Endothelial cell of umbilical vein (primary cell): Measurements from ENCODE around the gene KCTD1. TPM values are rescaled to one million over a fixed set of nuclear protein-coding genes. Genes with fewer than 3 reads are reported as not detected.

ENCODE experiments used
- BruUV-seq: library from RNA; stranded (reverse); fragments of 400-500 nt; replicated peaks from 2 replicates; lab custom pipeline; 2021; lab: Mats Ljungman, UMichigan
- CTCF ChIA-PET: fragments of 300-600, 350-600 bp; sonication (Branson Sonifier 250); formaldehyde crosslinking; loops from one replicate; lab custom pipeline; 2021; ENCODE audit warnings: antibody characterized with exemption, inconsistent platforms; lab: Charles Lee
- POLR2A ChIA-PET: fragments of 300-600, 350-600 bp; sonication (Branson Sonifier 250); formaldehyde crosslinking; loops from one replicate; lab custom pipeline; 2021; ENCODE audit warnings: antibody characterized with exemption, inconsistent platforms; lab: Charles Lee
- DNase-seq: peaks from one replicate; pipeline ENCODE4 v3.0.0-alpha.2; 2011; ENCODE audit warnings: low read depth, low spot score
- FAIRE-seq: peaks from 2 replicates; lab custom pipeline; 2011; peaks lifted over from hg19 to GRCh38; lab: Jason Lieb, UNC
- H2AFZ ChIP-seq: 2 replicates; pipeline ENCODE4 v1.6.0; 2012; ENCODE audit warnings: low read depth, low read length, control low read depth, inconsistent platforms
- H3K27ac ChIP-seq: 2 replicates; pipeline ENCODE4 v1.5.1; 2011; ENCODE audit warnings: low read depth, mild to moderate bottlenecking, control low read depth, low read length, moderate library complexity; ENCODE audit not compliant: insufficient read depth
- H3K27me3 ChIP-seq, 2 experiments: 2 replicates each; pipeline versions ENCODE4 v1.6.0 to v1.6.1; 2011; ENCODE audit warnings: low read length in 2 of 2, mixed read lengths in 1 of 2; ENCODE audit not compliant: control insufficient read depth in 2 of 2, insufficient read depth in 2 of 2
- H3K36me3 ChIP-seq, 2 experiments: 2 replicates in 1 of 2; 3 replicates in 1 of 2; pipeline ENCODE4 v1.5.1; 2011; ENCODE audit warnings: low read length in 2 of 2, mild to moderate bottlenecking in 1 of 2, moderate library complexity in 1 of 2; ENCODE audit not compliant: control insufficient read depth in 2 of 2, insufficient read depth in 2 of 2; ENCODE audit errors: extremely low read depth in 1 of 2
- H3K4me1 ChIP-seq: 3 replicates; pipeline ENCODE4 v1.5.1; 2011; ENCODE audit warnings: mild to moderate bottlenecking, low read length; ENCODE audit not compliant: control insufficient read depth, insufficient read depth; ENCODE audit errors: extremely low read depth
- H3K4me2 ChIP-seq: 2 replicates; pipeline ENCODE4 v1.6.1; 2011; ENCODE audit warnings: low read length, control low read depth, mixed read lengths; ENCODE audit not compliant: insufficient read depth
- H3K4me3 ChIP-seq, 3 experiments: fragments of 200-600 bp in 1 of 3; sonication (generic), shearing (Covaris generic) in 1 of 3; replicated peaks in 1 of 3; 2 replicates each; pipeline ENCODE4 v1.5.1; 2011 to 2016; ENCODE audit warnings: control low read depth in 3 of 3, low read length in 3 of 3, mild to moderate bottlenecking in 2 of 3, inconsistent platforms in 1 of 3, low read depth in 1 of 3, moderate library complexity in 1 of 3; ENCODE audit not compliant: insufficient read depth in 1 of 3
- H3K79me2 ChIP-seq: 2 replicates; pipeline ENCODE4 v1.6.0; 2012; ENCODE audit warnings: low read length, inconsistent platforms; ENCODE audit not compliant: control insufficient read depth, insufficient read depth
- H3K9ac ChIP-seq: replicated peaks from 2 replicates; pipeline ENCODE3; 2011; ENCODE audit warnings: low read length, control low read depth; ENCODE audit not compliant: insufficient read depth; ENCODE audit errors: extremely low read depth
- H3K9me1 ChIP-seq: replicated peaks from 3 replicates; pipeline ENCODE4 v1.6.0; 2011; ENCODE audit warnings: mild to moderate bottlenecking, low read length; ENCODE audit not compliant: control insufficient read depth, insufficient read depth; ENCODE audit errors: extremely low read depth
- H3K9me3 ChIP-seq: replicated peaks from 2 replicates; pipeline ENCODE4 v1.5.1; 2012; ENCODE audit warnings: low read length, inconsistent platforms; ENCODE audit not compliant: control insufficient read depth, insufficient read depth
- H4K20me1 ChIP-seq: replicated peaks from 2 replicates; pipeline ENCODE3; 2011; ENCODE audit warnings: mild to moderate bottlenecking, low read length; ENCODE audit not compliant: control insufficient read depth, insufficient read depth; ENCODE audit errors: extremely low read depth
- CTCF ChIP-seq, 2 donors: IDR thresholded peaks; 1 replicate in 1 of 2; 2 replicates in 1 of 2; pipeline ENCODE4 v1.5.1; 2011; ENCODE audit warnings: low read length in 2 of 2, mild to moderate bottlenecking in 2 of 2, moderate library complexity in 2 of 2, control low read depth in 1 of 2, inconsistent platforms in 1 of 2, low read depth in 1 of 2; ENCODE audit not compliant: insufficient read depth in 1 of 2; ENCODE audit errors: extremely low read depth in 1 of 2
- EZH2 ChIP-seq: IDR thresholded peaks from 2 replicates; pipeline ENCODE4 v1.6.1; 2012; ENCODE audit warnings: borderline replicate concordance, low read depth, mild to moderate bottlenecking, moderate library complexity, low read length, inconsistent platforms; ENCODE audit not compliant: severe bottlenecking
- FOS ChIP-seq: IDR thresholded peaks from 2 replicates; pipeline ENCODE4 v1.6.1; 2011; ENCODE audit warnings: mild to moderate bottlenecking, low read length, moderate library complexity, borderline replicate concordance; ENCODE audit not compliant: insufficient read depth
- GATA2 ChIP-seq: IDR thresholded peaks from 2 replicates; pipeline ENCODE4 v1.7.0; 2011; ENCODE audit warnings: low read depth, mild to moderate bottlenecking, moderate library complexity, mixed read lengths, low read length; ENCODE audit not compliant: insufficient read length, insufficient read depth
- JUN ChIP-seq: IDR thresholded peaks from 2 replicates; pipeline ENCODE4 v1.6.1; 2011; ENCODE audit warnings: borderline replicate concordance, low read depth; ENCODE audit not compliant: insufficient read length, insufficient read depth
- MAX ChIP-seq: IDR thresholded peaks from 2 replicates; pipeline ENCODE4 v1.6.1; 2011; ENCODE audit not compliant: insufficient read depth, insufficient read length
- MYC ChIP-seq: IDR thresholded peaks from one replicate; pipeline ENCODE4 v1.6.1; 2011; ENCODE audit warnings: mild to moderate bottlenecking, low read depth, low read length
- POLR2A ChIP-seq: IDR thresholded peaks from 2 replicates; pipeline ENCODE4 v1.6.1; 2012; ENCODE audit warnings: low read depth, mild to moderate bottlenecking, control low read depth, low read length
- POLR2AphosphoS5 ChIP-seq: IDR thresholded peaks from 2 replicates; pipeline ENCODE4 v1.6.1; 2012; ENCODE audit warnings: low read depth, mild to moderate bottlenecking, control low read depth, low read length, moderate library complexity; ENCODE audit not compliant: insufficient read depth
- dilution Hi-C: fragments of 300-500 bp; cut with MboI; formaldehyde crosslinking; loops from one replicate; pipeline ENCODE4 v1.15.0; 2019; ENCODE audit warnings: low sequenced_read_pairs; ENCODE audit not compliant: extremely low pct_ligation_motif_present
- intact Hi-C: fragments of 100-400 bp; cut with micrococcal nuclease; formaldehyde crosslinking; loops from one replicate; pipeline ENCODE4 v1.10.0; 2022
- polyA plus RNA-seq, 4 experiments: library from polyadenylated mRNA; depleted of rRNA in 3 of 4; stranded (reverse) in 3 of 4; unstranded in 1 of 4; fragments of >200 nt; gene quantifications; 2 replicates each; pipeline versions ENCODE4 v1.2.1 to v1.2.3, GENCODE V29; 2011 to 2012; ENCODE audit warnings: missing spikeins in 1 of 4
- total RNA-seq: library from RNA; stranded (reverse); gene quantifications from 2 replicates; pipeline ENCODE4 v1.2.3, GENCODE V29; 2021

Gene KCTD1
- total and polyA plus RNA-seq, 2 donors (not counting 3 experiments of a cell fraction or from before 2014, with no cell fraction given) = 6.1 to 12.1 TPM

- FAIRE-seq (no peak), DNase-seq (no peak)
- Histone ChIP-seq H3K4me3 (no peak overlapping the region), H3K79me2 (no peaks in the 10 kb centered on the region), H4K20me1 (no peaks in the 10 kb centered on the region), H3K27me3 (peaks cover 5 to 12% of the 10 kb centered on the region in 2 experiments), H3K9ac (no peak overlapping the region), H3K27ac (no peak overlapping the region), H3K4me1 (no peaks in the 10 kb centered on the region), H3K36me3 (no peaks in the 10 kb centered on the region), H3K4me2 (no peak overlapping the region), H2AFZ (no peak overlapping the region), H3K9me1 (no peaks in the 10 kb centered on the region), H3K9me3 (no peaks in the 10 kb centered on the region)
- POLR2A ChIA-PET = no interaction called here
- CTCF ChIA-PET = no interaction called here
- no TSS peak for BruUV-seq
- dilution Hi-C loops = no loop called here
- intact Hi-C loops = no loop called here
- no peak for TF ChIP-seq POLR2AphosphoS5
- no peak for TF ChIP-seq JUN
- no peak for TF ChIP-seq MYC
- no peak for TF ChIP-seq FOS
- no peak for TF ChIP-seq GATA2
- TF ChIP-seq POLR2A = no peak
- TF ChIP-seq MAX = no peak
- TF ChIP-seq CTCF (IDR thresholded peaks at IDR 0.05; ENCODE audit: extremely low read depth in 1 of 2, insufficient read depth in 1 of 2, low read depth in 1 of 2, low read length in 2 of 2) = no peak
- TF ChIP-seq EZH2 = no peak
Measured at GRCh38 chr18:26443853-26444252, 104.5 kb downstream of the KCTD1 start.
